H4 (cell line): Measurements from ENCODE around the gene GTF3C5. TPM values are rescaled to one million over a fixed set of nuclear protein-coding genes. Genes with fewer than 3 reads are reported as not detected.

Source experiments
- total RNA-seq: library from RNA; depleted of rRNA; stranded (reverse); fragments of >200 nt; shearing (Covaris generic); gene quantifications from 2 replicates; pipeline ENCODE4 v1.2.3, GENCODE V29; 2014; rRNA removed

GTF3C5 gene
- total RNA-seq, 1 experiment from 2014 or later, result 54.6 TPM

Other genes starting within 250 kb of the GTF3C5 start
- gene AK8, start 152.7 kb upstream of the GTF3C5 start, total RNA-seq, result 0.21 and 0.27 TPM in 2 replicates
- gene SPACA9, start 152.1 kb upstream of the GTF3C5 start, total RNA-seq, result 2.9 and 3.3 TPM in 2 replicates
- 17.7 and 22.4 TPM in 2 replicates for gene TSC1, start 86.4 kb upstream of the GTF3C5 start, total RNA-seq
- gene GFI1B, start 52.3 kb upstream of the GTF3C5 start, total RNA-seq, result 0.10 TPM in 1 of 2 replicates, not detected in the other
- 0.06 and 0.14 TPM in 2 replicates for gene CEL, start 31.0 kb downstream of the GTF3C5 start, total RNA-seq
- 11.9 and 12.6 TPM in 2 replicates for gene RALGDS, start 90.2 kb downstream of the GTF3C5 start, total RNA-seq
- gene GBGT1, start 132.9 kb downstream of the GTF3C5 start, total RNA-seq, result not detected in 2 replicates
- gene OBP2B, start 178.3 kb downstream of the GTF3C5 start, total RNA-seq, result not detected in 2 replicates
- gene ABO, start 244.2 kb downstream of the GTF3C5 start, total RNA-seq, result not detected in 2 replicates